Activated CD8-positive, alpha-beta memory T cell treated with anti-CD3 and anti-CD28 coated beads, Interleukin-2, amount 10 ng/mL, durations not matched to agents 7 days and 5 days (primary cell): ENCODE measurements around the gene GCSAM. TPM values are rescaled to one million over a fixed set of nuclear protein-coding genes. Genes with fewer than 3 reads are reported as not detected.

Experiments used
- microRNA-seq: library from miRNA; unstranded; fragments of <30 nt; microRNA quantifications from one replicate; pipeline ENCODE4 v1.2.0, GENCODE V29; 2022
- total RNA-seq, 2 experiments: library from RNA; stranded (reverse); gene quantifications; one replicate each; pipeline ENCODE4 v1.2.3, GENCODE V29; 2021

The GCSAM gene
- total RNA-seq, 2 experiments from 2014 or later, result 8.6 to 9.5 TPM

Small RNA genes within 50 kb of the gene (microRNA-seq; reads per million reads assigned to microRNA genes)
- not detected for gene MIR567

Other genes starting within 250 kb of the GCSAM start
- gene ABHD10, start 154.2 kb downstream of the GCSAM start, total RNA-seq, result 10 to 100 TPM; 45.2 to 50.7 TPM
- not detected for gene TAGLN3, start 134.3 kb downstream of the GCSAM start, total RNA-seq
- gene TMPRSS7, start 98.5 kb downstream of the GCSAM start, total RNA-seq, result not detected
- gene C3orf52, start 46.9 kb downstream of the GCSAM start, total RNA-seq, result 1 to 10 TPM; 2.4 to 2.6 TPM
- under 1 TPM in 1 of 2 experiments, not detected in 1; 0.28 TPM for gene SLC9C1, start 161.0 kb upstream of the GCSAM start, total RNA-seq
- 1 to 10 TPM in 1 of 2 experiments, under 1 TPM in 1; 0.67 to 3.6 TPM for gene CD200, start 199.9 kb upstream of the GCSAM start, total RNA-seq